Retina (tissue), 1 donor: ENCODE measurements around the gene HS1BP3.

Source experiments
- DNase-seq: peaks from one replicate; pipeline ENCODE4 v3.0.0-alpha.2; 2016

The HS1BP3 gene

GRCh38 chr2:20674974-20675679 lies 24.2 kb upstream of the HS1BP3 start:
- DNase-seq = peak; percentile 15

- peak; percentile 6 for DNase-seq
Observed at GRCh38 chr2:20674309-20674965, 23.5 kb upstream of the HS1BP3 start.

- peak; percentile 1 for DNase-seq
Observed at GRCh38 chr2:20673686-20674308, 22.9 kb upstream of the HS1BP3 start.

GRCh38 chr2:20672201-20672951 lies 21.5 kb upstream of the HS1BP3 start:
- peak; percentile 54 for DNase-seq

GRCh38 chr2:20671736-20672080 lies 20.8 kb upstream of the HS1BP3 start:
- no peak for DNase-seq

GRCh38 chr2:20671036-20671735 lies 20.3 kb upstream of the HS1BP3 start:
- DNase-seq = peak; percentile 75

- DNase-seq = peak; percentile 81
Observed at GRCh38 chr2:20670315-20671035, 19.6 kb upstream of the HS1BP3 start.

GRCh38 chr2:20669562-20670314 lies 18.8 kb upstream of the HS1BP3 start:
- no peak for DNase-seq

- DNase-seq = no peak
Observed at GRCh38 chr2:20668871-20669475, 18.1 kb upstream of the HS1BP3 start.

GRCh38 chr2:20668451-20668850 lies 17.6 kb upstream of the HS1BP3 start:
- no peak for DNase-seq

- peak; percentile 58 for DNase-seq
Observed at GRCh38 chr2:20667531-20668401, 16.9 kb upstream of the HS1BP3 start.

- no peak for DNase-seq
Observed at GRCh38 chr2:20667151-20667530, 16.2 kb upstream of the HS1BP3 start.

- DNase-seq = no peak
Observed at GRCh38 chr2:20666304-20667150, 15.6 kb upstream of the HS1BP3 start, which contains the start of gene GDF7. Gene GDF7 (plus strand): TSS chr2:20667144. CDS start chr2:20667240, 96 bp downstream.

- DNase-seq = peak; percentile 77
Observed at GRCh38 chr2:20666005-20666303, 15.1 kb upstream of the HS1BP3 start.

GRCh38 chr2:20665243-20666004 lies 14.5 kb upstream of the HS1BP3 start:
- peak; percentile 65 for DNase-seq

- peak; percentile 44 for DNase-seq
Observed at GRCh38 chr2:20664431-20665242, 13.7 kb upstream of the HS1BP3 start.

- DNase-seq = no peak
Observed at GRCh38 chr2:20664071-20664390, 13.1 kb upstream of the HS1BP3 start.
